ENCODE data around the gene TNIK.

GRCh38 chr3:171309906-171310359 is 150.3 kb downstream of the TNIK start:
- TF ChIP-seq EP300 (IDR thresholded peaks at IDR 0.05; ENCODE audit: borderline replicate concordance in 1 of 2, low read depth in 1 of 2, low read length in 1 of 2) (no peak), RXRA (IDR thresholded peaks at IDR 0.05; ENCODE audit: borderline replicate concordance, low read depth) (no peak), NFIC (IDR thresholded peaks at IDR 0.05; ENCODE audit: borderline replicate concordance) (no peak; the same call in 1 of the 2 replicates), REST (IDR thresholded peaks at IDR 0.05; ENCODE audit: low read depth, low read length) (no peak), POLR2AphosphoS5 (IDR thresholded peaks at IDR 0.05; ENCODE audit: low read depth, low read length) (peak; percentile 24; the same call in 1 of the 2 replicates), NRF1 (IDR thresholded peaks at IDR 0.05; ENCODE audit: low read depth, low read length) (no peak), TAF1 (IDR thresholded peaks at IDR 0.05; ENCODE audit: borderline replicate concordance, low read depth, low read length) (no peak), IRF3 (IDR thresholded peaks at IDR 0.05; ENCODE audit: low read depth, low read length) (no peak)
- TF ChIP-seq, protein P1, sequence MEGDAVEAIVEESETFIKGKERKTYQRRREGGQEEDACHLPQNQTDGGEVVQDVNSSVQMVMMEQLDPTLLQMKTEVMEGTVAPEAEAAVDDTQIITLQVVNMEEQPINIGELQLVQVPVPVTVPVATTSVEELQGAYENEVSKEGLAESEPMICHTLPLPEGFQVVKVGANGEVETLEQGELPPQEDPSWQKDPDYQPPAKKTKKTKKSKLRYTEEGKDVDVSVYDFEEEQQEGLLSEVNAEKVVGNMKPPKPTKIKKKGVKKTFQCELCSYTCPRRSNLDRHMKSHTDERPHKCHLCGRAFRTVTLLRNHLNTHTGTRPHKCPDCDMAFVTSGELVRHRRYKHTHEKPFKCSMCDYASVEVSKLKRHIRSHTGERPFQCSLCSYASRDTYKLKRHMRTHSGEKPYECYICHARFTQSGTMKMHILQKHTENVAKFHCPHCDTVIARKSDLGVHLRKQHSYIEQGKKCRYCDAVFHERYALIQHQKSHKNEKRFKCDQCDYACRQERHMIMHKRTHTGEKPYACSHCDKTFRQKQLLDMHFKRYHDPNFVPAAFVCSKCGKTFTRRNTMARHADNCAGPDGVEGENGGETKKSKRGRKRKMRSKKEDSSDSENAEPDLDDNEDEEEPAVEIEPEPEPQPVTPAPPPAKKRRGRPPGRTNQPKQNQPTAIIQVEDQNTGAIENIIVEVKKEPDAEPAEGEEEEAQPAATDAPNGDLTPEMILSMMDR (IDR thresholded peaks at IDR 0.05): no peak
- TF ChIP-seq, protein P2, sequence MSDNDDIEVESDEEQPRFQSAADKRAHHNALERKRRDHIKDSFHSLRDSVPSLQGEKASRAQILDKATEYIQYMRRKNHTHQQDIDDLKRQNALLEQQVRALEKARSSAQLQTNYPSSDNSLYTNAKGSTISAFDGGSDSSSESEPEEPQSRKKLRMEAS (IDR thresholded peaks at IDR 0.05; ENCODE audit: low read depth): no peak
